Activated CD8-positive, alpha-beta memory T cell treated with anti-CD3 and anti-CD28 coated beads, Interleukin-2, amount 10 ng/mL, durations not matched to agents 7 days and 5 days (primary cell): ENCODE measurements around the gene RBM17. TPM values are rescaled to one million over a fixed set of nuclear protein-coding genes. Genes with fewer than 3 reads are reported as not detected.
A peak's percentile ranks its signal among the peaks of the same experiment; 100 is the strongest.
"Not testable (repeated sequence)": the region's sequence is repeated elsewhere in the genome, so short reads cannot be mapped to it uniquely, and the experiment has no call there.

Experiments used
- ATAC-seq: fragments of 150-1000 bp; cut with Tn5 transposase; one replicate; pipeline ENCODE4 v1.10.0; 2021; ENCODE audit warnings: moderate library complexity
- CTCF ChIA-PET: fragments of 350-600 bp; sonication (Branson Sonifier 250); formaldehyde crosslinking; loops from one replicate; lab custom pipeline; 2021; ENCODE audit warnings: antibody characterized with exemption; lab: Charles Lee
- DNase-seq: peaks from one replicate; pipeline ENCODE4 v3.0.0-alpha.2; 2020
- H3K27ac Mint-ChIP-seq: one replicate; pipeline ENCODE4 v1.8.0; 2021; ENCODE audit warnings: mild to moderate bottlenecking, mixed read lengths
- H3K27me3 Mint-ChIP-seq: one replicate; pipeline ENCODE4 v1.8.0; 2021; ENCODE audit warnings: mixed read lengths
- H3K36me3 Mint-ChIP-seq: one replicate; pipeline ENCODE4 v1.8.0; 2021; ENCODE audit warnings: mild to moderate bottlenecking, mixed read lengths
- H3K4me1 Mint-ChIP-seq: one replicate; pipeline ENCODE4 v1.8.0; 2021; ENCODE audit warnings: mixed read lengths
- H3K4me3 Mint-ChIP-seq: one replicate; pipeline ENCODE4 v1.8.0; 2021; ENCODE audit warnings: mild to moderate bottlenecking, moderate library complexity, mixed read lengths
- H3K9me3 Mint-ChIP-seq: one replicate; pipeline ENCODE4 v1.8.0; 2022; ENCODE audit warnings: low read depth, mixed read lengths
- total RNA-seq, 2 experiments: library from RNA; stranded (reverse); gene quantifications; one replicate each; pipeline ENCODE4 v1.2.3, GENCODE V29; 2021

Gene RBM17, protein sequence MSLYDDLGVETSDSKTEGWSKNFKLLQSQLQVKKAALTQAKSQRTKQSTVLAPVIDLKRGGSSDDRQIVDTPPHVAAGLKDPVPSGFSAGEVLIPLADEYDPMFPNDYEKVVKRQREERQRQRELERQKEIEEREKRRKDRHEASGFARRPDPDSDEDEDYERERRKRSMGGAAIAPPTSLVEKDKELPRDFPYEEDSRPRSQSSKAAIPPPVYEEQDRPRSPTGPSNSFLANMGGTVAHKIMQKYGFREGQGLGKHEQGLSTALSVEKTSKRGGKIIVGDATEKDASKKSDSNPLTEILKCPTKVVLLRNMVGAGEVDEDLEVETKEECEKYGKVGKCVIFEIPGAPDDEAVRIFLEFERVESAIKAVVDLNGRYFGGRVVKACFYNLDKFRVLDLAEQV
- 100 to 1,000 TPM; 205 to 267 TPM for total RNA-seq

DNA sequence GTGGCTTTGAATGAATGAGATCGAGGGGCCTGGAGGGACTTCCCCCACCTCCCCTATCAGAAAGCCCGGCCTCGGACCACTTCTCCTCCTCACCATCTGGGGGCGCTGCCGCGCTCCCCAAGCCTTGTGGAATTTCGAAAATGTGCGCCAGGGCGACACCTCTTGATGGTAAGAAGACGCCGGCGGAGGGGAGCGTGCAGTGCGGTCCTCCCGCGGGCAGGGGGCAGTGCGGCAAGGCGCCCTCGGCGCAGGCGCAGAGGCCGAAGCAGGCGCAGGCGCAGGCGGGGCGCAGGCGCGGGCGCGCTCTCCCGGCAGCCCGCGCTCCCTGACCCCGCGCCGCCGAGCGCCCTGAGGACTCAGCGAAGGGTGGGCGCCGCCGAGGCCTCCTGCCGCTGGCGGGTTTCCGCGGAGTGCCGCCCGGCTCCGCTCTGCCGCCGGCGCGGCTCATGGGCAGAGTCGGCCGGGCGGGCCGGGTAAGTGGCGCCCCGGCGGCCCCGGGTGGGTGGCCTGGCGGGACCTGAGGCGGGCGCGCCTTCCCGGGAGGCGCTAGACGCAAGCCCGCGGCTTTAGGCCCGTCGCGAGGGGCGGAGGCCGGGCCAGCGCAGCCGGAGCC is at the start of gene RBM17:
RBM17 (plus strand) TSS at position 314 of the 613 bp plus-strand sequence. CDS start 8,032 bp downstream, outside the sequence.
- peaks cover 70% of the 10 kb centered on the region for H3K4me1 Mint-ChIP-seq
- H3K27ac Mint-ChIP-seq = peak within 1 kb of the TSS; percentile 85

DNA sequence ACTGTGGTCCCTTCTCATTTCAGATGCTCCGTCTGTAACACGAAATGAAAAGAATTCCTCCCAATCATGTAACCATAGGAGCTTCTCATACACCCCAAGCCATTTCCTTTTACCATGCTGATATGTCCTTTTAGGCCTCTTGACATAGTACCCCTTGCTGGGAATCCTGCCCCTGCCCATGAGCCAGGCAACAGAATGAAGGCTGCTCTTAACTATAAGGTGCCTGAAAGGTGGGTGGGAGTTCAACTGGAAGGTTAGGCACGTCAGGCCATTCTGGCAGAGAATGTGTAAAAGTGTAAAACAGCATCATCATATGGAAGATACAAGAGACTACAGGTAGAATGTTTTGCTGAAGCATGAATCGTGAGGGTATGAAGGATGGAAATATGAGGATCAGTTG is 49.1 kb upstream of the RBM17 start:
- Mint-ChIP-seq H3K36me3 (peaks cover 82% of the 10 kb centered on the region), H3K4me3 (no peak overlapping the region), H3K27me3 (no peaks in the 10 kb centered on the region), H3K9me3 (no peaks in the 10 kb centered on the region), H3K4me1 (peaks cover 86% of the 10 kb centered on the region), H3K27ac (peak overlapping the region; percentile 16)
- ATAC-seq (no peak), DNase-seq (no peak)
- CTCF ChIA-PET = no interaction called here

More for the DNA sequence above, at the start of gene RBM17:
- Mint-ChIP-seq H3K9me3 (no peaks in the 10 kb centered on the region), H3K36me3 (peaks cover 16% of the 10 kb centered on the region), H3K4me3 (peak within 1 kb of the TSS; percentile 87), H3K27me3 (no peaks in the 10 kb centered on the region)
- CTCF ChIA-PET = interaction anchor here (1.0 to 8.3 kb wide), 11 partner anchors 9 to 313 kb away, joined by 3 to 246 read pairs (median 7); no protein-coding TSS in a partner anchor
- DNase-seq (peak; percentile 98), ATAC-seq (peak; percentile 84)

DNA sequence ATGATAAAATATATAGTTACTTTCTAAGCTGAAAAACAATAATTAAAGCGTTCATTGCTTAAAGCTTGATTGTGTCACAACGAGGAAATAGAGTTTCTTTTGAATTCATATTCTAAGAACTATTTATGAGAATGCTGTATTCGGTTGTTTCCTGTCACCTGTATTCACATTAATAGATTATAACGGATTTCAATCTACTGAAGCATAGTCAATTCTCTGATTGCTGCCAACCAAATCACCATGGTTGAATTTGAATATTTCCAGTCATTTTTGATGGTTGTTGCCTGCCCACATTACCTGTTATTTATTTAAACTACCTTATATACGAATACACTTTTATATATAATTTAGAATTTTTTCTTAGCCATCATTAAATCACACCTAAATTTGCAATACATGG is 48.6 kb upstream of the RBM17 start:
- Mint-ChIP-seq H3K27ac (no peak overlapping the region), H3K36me3 (peaks cover 83% of the 10 kb centered on the region), H3K9me3 (no peaks in the 10 kb centered on the region), H3K4me1 (peaks cover 89% of the 10 kb centered on the region), H3K27me3 (no peaks in the 10 kb centered on the region), H3K4me3 (no peak overlapping the region)
- CTCF ChIA-PET = no interaction called here
- ATAC-seq (no peak), DNase-seq (no peak)

DNA sequence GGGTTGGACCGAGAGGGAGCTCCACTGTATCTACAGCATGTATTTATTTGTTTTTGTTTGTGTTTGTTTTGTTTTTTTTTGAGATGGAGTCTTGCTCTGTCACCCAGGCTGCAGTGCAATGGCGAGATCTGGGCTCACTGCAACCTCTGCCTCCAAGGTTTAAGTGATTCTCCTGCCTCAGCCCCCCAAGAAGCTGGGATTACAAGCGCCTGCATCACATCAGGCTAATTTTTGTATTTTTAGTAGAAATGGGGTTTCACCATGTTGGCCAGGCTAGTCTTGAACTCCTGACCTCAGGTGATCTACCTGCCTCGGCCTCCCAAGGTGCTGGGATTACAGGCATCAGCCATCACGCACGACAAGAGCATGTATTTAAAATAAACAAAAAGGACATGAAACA is 45.5 kb upstream of the RBM17 start:
- CTCF ChIA-PET = interaction anchor here (1.2 to 2.3 kb wide), 4 partner anchors 9 to 43 kb away, joined by 3 to 7 read pairs (median 4); no protein-coding TSS in a partner anchor
- H3K27ac Mint-ChIP-seq = peak overlapping the region; percentile 33
- DNase-seq, ATAC-seq, H3K4me3 Mint-ChIP-seq, H3K27me3 Mint-ChIP-seq, H3K9me3 Mint-ChIP-seq: not testable (repeated sequence)
- H3K4me1 Mint-ChIP-seq = peaks cover 89% of the 10 kb centered on the region
- H3K36me3 Mint-ChIP-seq = peaks cover 82% of the 10 kb centered on the region

DNA sequence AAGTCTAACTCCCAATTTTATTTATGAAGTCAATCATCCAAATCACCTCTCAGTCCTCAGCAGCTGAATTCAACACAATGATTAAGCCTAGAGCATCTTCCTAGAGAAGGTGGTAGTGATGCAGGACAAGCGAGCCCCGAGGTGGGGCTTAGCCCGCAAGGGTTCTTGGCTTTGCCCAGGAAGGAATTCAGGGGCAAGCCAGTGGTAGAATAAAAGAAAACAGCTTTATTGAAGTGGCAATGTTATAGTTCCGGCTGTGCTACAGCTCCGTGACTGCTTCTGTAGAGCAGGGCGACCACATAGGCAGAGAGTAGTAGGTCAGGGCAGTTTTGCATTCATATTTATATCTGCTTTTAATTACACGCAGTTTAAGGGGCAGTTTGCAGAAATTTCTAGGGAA is 44.8 kb upstream of the RBM17 start:
- peak overlapping the region; percentile 6 for H3K4me3 Mint-ChIP-seq

DNA sequence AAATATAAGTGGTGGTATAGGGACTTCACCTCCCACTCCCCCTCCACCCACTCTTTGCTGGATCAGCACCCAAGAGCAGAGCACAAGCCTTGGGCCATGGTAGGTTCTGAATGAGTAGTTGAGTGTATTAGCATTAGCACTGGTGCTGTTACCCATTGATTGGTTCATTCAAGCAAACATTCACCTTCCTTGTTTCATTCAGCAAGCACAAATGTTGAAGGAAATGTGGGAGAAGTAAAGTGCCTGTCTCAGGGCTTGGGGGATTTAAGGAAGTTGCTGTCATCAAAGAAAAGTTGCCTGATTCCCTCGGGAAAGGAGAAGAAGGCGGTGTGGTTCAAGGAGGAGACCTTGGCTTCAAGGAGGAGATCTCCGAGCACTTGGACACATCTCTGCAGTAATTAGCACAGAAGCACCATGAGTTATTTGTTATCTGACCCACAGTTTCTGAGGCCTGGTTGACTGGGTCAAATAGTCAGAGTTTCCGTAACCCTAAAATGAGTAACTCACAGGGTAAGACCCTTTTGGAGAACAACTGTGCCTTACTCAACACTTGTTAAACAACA is 44.0 kb upstream of the RBM17 start:
- H3K9me3 Mint-ChIP-seq = no peaks in the 10 kb centered on the region
- ATAC-seq (peak; percentile 41), DNase-seq (no peak)
- H3K36me3 Mint-ChIP-seq = peaks cover 81% of the 10 kb centered on the region
- H3K4me1 Mint-ChIP-seq = peaks cover 89% of the 10 kb centered on the region
- H3K4me3 Mint-ChIP-seq = peak overlapping the region; percentile 57
- CTCF ChIA-PET = interaction anchor here (0.9 to 2.3 kb wide), 6 partner anchors 13 to 45 kb away, joined by 3 to 8 read pairs (median 6); no protein-coding TSS in a partner anchor
- H3K27me3 Mint-ChIP-seq = no peaks in the 10 kb centered on the region
- H3K27ac Mint-ChIP-seq = peak overlapping the region; percentile 81

More for the DNA sequence above, 44.8 kb upstream of the RBM17 start:
- H3K36me3 Mint-ChIP-seq = peaks cover 81% of the 10 kb centered on the region
- peaks cover 89% of the 10 kb centered on the region for H3K4me1 Mint-ChIP-seq
- H3K27ac Mint-ChIP-seq = peak overlapping the region; percentile 81
- H3K27me3 Mint-ChIP-seq = no peaks in the 10 kb centered on the region
- ATAC-seq (no peak), DNase-seq (no peak)
- H3K9me3 Mint-ChIP-seq = no peaks in the 10 kb centered on the region
- CTCF ChIA-PET = interaction anchor here (1.2 to 2.3 kb wide), 4 partner anchors 8 to 42 kb away, joined by 3 to 7 read pairs (median 4); no protein-coding TSS in a partner anchor

DNA sequence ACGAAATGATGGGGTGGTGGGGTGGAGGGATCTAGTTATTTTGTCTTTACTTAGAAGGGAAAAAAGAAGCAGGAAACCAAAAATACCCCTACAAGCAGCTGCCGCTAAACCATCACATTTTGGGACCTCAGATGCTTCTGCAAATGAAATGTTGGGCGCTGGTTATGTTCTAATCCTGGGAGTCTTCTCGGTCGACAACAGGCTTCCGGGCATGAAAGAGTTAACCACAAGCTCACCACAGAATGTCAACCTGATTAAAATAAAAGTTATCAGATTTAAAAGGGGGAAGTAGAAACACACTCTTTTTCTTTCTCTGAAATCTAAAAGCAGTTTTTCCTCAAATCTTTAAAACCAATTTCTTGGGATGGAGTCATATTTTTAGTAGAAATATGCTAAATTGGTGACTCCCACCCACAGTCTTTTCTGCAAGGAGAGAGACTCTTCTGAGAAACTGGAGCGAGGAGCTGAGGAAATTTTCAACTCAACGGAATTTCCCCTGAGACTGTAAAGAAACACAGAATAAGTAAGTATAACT is 43.5 kb upstream of the RBM17 start:
- H3K36me3 Mint-ChIP-seq = peaks cover 79% of the 10 kb centered on the region
- no peaks in the 10 kb centered on the region for H3K27me3 Mint-ChIP-seq
- peaks cover 90% of the 10 kb centered on the region for H3K4me1 Mint-ChIP-seq

DNA sequence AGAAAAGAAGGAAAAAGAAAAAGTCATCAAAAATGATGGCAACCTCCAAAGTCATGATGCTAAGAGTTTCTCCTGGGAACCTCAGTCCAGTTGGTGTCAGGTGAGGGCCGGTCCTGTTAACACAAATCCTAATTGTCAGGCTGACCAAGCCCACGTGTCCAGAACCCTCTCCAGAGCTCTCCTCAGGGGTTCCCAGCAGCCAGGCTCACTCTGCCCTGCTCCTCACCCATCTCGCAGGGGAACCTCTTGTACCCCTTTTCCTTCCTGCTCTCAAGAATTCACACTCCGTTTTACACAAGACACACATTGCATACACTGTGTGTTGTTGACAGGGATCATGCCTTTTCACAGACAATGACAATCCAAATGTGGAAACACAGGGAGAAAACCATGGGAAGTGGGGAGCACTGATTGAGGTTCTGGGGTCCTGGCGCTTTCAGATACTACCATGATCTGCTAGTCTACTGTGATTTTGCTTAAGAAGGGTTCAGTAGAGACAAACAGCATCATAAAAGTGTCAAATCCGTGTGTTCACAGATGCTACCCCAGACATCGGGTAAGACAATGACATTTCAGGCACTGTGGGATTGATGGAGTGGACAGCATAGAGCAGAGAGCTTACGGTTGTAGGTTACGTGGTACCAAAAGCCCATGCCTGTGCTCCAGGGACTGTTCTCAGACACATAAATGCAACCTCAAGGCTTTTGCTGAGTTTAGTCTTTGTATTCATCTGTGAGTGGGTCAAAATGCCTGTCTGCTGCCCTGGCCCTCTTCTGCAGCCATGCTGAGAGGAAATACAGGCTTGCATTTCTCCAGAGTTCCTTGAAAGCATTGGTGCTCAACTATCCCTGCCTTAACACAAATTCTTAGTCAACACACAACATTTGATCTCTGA is 42.7 kb upstream of the RBM17 start:
- H3K27ac Mint-ChIP-seq = peak overlapping the region; percentile 81
- CTCF ChIA-PET = interaction anchor here (0.9 to 1.9 kb wide), 6 partner anchors 12 to 91 kb away, joined by 3 to 8 read pairs (median 6); no protein-coding TSS in a partner anchor
- peaks cover 81% of the 10 kb centered on the region for H3K36me3 Mint-ChIP-seq
- DNase-seq (no peak), ATAC-seq (peak; percentile 12)
- H3K9me3 Mint-ChIP-seq = no peaks in the 10 kb centered on the region
- peak overlapping the region; percentile 57 for H3K4me3 Mint-ChIP-seq
- H3K27me3 Mint-ChIP-seq = no peaks in the 10 kb centered on the region
- H3K4me1 Mint-ChIP-seq = peaks cover 91% of the 10 kb centered on the region

More for the DNA sequence above, 43.5 kb upstream of the RBM17 start:
- peak overlapping the region; percentile 81 for H3K27ac Mint-ChIP-seq
- DNase-seq (peak; percentile 76), ATAC-seq (peak; percentile 22)
- CTCF ChIA-PET = interaction anchor here (0.9 to 1.9 kb wide), 6 partner anchors 13 to 91 kb away, joined by 3 to 8 read pairs (median 6); no protein-coding TSS in a partner anchor
- no peaks in the 10 kb centered on the region for H3K9me3 Mint-ChIP-seq
- H3K4me3 Mint-ChIP-seq = peak overlapping the region; percentile 57

DNA sequence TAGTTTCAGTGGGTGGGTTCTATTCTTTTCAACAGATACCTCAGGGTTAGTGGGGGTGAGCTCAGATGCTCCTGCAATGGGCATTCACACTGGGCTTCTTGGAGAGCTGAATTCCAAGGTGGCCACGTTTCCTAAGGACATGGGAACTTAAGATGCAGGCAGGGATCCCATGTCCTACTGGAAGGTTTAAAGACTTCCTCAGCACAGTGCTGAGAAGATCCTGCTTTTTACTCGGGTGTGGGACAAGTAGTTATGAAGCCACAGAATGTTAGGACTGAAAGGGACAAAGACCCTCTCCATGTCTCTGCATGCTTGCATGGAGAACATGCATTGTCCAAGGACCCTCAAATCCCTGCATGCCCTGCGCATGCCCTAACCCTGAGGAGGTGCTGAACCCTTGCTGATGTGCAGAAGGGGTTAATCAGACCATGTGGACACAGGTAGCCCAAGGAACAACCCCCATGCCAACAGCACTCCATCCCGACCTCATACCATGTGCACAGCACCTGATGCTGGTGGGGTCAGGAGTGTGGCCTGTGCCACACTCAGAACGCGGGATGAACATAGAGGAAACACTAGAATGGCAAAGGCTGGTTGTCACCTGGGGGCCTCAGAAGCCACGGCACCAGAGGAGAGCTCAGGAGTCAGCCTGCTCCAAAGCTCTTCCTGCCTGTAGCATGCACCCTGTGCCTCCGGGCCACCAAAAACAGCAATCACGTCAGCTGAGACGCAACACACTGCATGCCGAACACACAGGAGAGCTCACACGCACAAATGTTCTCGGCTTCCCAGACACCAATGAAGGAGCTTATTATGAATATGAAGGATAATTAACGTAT is 41.8 kb upstream of the RBM17 start:
- peaks cover 80% of the 10 kb centered on the region for H3K36me3 Mint-ChIP-seq
- peak; percentile 41 for DNase-seq

DNA sequence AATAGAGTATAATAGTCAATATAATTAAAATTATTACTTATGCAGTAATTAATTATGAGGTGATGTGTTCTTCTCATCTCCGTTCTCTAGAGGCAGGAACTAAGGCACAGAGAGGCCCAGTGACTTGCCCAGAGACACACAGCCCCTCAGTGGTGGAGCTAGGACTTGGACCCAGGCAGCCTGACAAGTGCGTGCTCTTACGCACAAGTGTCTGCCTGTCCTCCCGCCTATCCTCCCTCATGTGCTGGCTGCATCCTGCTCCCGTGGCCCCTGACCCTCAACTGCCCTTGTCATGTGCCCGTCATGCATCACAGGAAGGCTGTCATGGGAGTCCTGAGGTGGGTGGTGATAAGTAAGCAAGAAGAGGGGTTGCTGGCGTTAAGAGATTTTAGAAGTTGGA is 41.0 kb upstream of the RBM17 start:
- ATAC-seq (no peak), DNase-seq (no peak)
- Mint-ChIP-seq H3K9me3 (no peaks in the 10 kb centered on the region), H3K27ac (peak overlapping the region; percentile 44), H3K4me3 (peak overlapping the region; percentile 1), H3K27me3 (no peaks in the 10 kb centered on the region), H3K36me3 (peaks cover 81% of the 10 kb centered on the region), H3K4me1 (peaks cover 90% of the 10 kb centered on the region)
- CTCF ChIA-PET = interaction anchor here (1.2 kb wide), 1 partner anchor 42 kb away, joined by 4 read pairs; no protein-coding TSS in a partner anchor

More for the DNA sequence above, 41.8 kb upstream of the RBM17 start:
- Mint-ChIP-seq H3K9me3 (no peaks in the 10 kb centered on the region), H3K4me3 (peak overlapping the region; percentile 57), H3K27me3 (no peaks in the 10 kb centered on the region), H3K4me1 (peaks cover 87% of the 10 kb centered on the region), H3K27ac (peak overlapping the region; percentile 81)
- ATAC-seq = no peak
- CTCF ChIA-PET = interaction anchor here (1.2 to 1.9 kb wide), 2 partner anchors 33 to 43 kb away, joined by 4 to 8 read pairs; no protein-coding TSS in a partner anchor

DNA sequence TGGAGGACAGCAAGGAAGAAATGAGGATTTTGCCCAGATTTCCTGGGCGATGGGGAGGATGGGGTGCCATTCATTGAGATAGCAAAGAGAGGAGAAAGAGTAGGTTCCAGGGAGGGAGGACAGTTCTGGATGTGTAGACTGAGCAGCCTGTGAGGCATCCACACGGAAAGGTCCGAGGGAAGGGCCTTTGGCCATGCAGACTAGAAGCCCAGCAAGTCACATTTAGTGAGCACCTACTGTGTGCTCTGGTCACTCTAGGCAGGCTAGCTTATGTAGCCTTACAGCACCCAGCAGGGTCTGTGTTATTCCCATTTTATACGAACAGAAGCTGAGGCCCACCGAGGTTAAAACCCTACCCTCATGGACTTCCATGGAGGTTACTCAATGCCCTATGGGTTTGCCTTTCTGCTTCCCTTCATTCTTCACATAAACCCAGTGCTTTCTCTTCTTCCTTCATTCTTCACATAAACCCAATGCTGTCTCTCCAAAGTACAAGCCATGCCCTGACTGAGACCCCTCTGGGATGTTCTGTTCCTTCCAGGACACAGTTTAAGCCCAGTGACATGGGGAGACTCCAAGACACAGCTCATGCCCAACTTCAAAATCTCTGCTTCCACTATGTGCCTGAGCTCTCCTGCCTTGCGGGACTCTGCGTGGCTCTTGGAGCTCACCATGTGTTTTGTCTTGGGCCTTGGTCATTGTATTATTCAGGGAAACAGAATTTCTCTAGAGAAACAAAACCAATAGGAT is 40.4 kb upstream of the RBM17 start:
- Mint-ChIP-seq H3K4me3 (peak overlapping the region; percentile 1), H3K36me3 (peaks cover 81% of the 10 kb centered on the region), H3K9me3 (no peaks in the 10 kb centered on the region), H3K27ac (peak overlapping the region; percentile 88), H3K27me3 (no peaks in the 10 kb centered on the region), H3K4me1 (peaks cover 91% of the 10 kb centered on the region)
- ATAC-seq = no peak
- DNase-seq = no peak
- CTCF ChIA-PET = interaction anchor here (0.9 to 1.8 kb wide), 3 partner anchors 15 to 72 kb away, joined by 3 to 7 read pairs (median 3); no protein-coding TSS in a partner anchor
